Adipose tissue (tissue), 3 donors: Measurements from ENCODE around the gene EME1. TPM values are rescaled to one million over a fixed set of nuclear protein-coding genes. Genes with fewer than 3 reads are reported as not detected.
"Not testable (repeated sequence)": the region's sequence is repeated elsewhere in the genome, so short reads cannot be mapped to it uniquely, and the experiment has no call there.

ENCODE experiments used
- H3K27ac ChIP-seq: one replicate; pipeline ENCODE4 v1.5.1; 2013; ENCODE audit warnings: low read depth, low read length
- WGBS, 3 donors: extraction: QIAGEN DNeasy Blood & Tissue Kit; methylation state at CpG; one replicate each; pipeline ENCODE4 v1.1.7; 2013; 5-methylcytosine and 5-hydroxymethylcytosine counted together
- polyA plus RNA-seq, 3 donors: library from polyadenylated mRNA; stranded (reverse); fragments of 200-250 nt; gene quantifications; one replicate each; pipeline ENCODE4 v1.2.3, GENCODE V29; 2013
- donor health status: healthy with polysubstance abuse.
- donor health status: Bipolar disorder and iron deficiency.
- donor health status: healthy.

The EME1 gene
- polyA plus RNA-seq, 3 donors: 0.16 to 0.25 (median 0.22) TPM

DNA sequence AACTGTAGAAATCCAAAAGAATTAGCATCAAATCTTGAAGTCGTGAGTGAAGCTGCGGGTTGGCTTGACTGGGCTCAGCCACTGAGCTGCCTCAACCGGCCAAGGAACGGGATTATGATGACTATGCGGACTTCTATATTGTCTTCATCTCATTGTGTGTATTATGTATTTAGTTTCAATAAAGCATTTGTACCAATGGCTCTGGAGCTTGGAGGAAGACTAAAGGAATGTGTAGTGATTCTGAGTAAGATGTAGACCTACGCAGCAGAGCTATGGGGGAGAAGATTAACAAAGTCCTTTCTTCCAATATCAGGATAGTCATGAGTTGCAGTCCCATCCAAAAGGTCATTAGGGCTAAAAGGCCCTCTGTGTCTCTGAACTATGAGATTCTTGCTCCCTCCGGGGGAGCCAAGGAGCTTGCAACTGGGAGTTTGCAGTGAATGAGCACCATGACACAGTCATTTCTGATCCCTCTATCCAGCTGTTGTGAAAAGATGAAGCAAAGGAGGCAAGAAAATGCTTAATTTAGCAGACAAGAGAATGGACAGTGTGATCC, 8.3 kb downstream of the EME1 start:
- no peak overlapping the region for H3K27ac ChIP-seq
- 86 to 88% (median 88%) methylated on average over 7 of the region's 7 CpGs for WGBS, 3 donors

DNA sequence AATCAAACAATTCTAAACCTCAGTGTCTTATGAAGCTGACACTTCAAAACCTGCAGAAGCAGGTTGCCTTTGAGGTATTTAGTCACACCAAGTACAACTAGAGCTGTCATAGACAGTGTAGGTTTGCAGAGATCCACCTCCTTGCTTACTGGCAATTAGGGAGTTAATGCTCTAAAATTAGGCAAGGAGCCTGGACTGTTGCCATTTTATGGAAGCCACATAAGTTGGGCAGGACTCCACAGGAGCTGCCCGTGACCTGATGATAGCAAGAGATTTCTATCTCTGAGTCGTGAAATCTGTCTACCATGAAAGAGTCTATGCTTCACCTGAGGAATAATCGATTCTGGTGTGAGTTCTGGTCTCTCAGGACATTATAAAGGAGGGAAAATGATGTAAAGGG, 8.9 kb downstream of the EME1 start:
- 41 to 57% (median 45%) methylated on average over 3 of the region's 3 CpGs for WGBS, 3 donors
- H3K27ac ChIP-seq: no peak overlapping the region

DNA sequence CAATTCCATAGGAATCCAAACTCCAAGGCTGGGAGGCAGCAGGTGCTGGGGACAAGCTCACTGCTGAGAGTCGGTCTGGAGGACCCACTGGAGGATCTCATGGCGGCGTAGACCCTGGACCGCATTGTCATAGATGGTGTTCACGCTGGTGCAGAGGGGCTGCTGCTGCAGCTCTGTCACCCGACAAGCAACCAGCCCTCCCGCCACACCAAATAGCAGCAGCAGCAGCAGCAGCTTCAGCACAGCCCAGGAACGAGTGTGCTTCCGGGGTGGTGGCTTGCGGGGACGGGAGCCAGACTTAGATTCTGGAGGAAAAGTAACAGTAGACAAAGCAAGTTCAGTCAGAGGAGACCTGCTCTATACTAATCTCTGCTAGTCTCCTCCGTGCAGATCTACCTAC, 9.9 kb downstream of the EME1 start:
- WGBS, 3 donors: 87 to 94% (median 92%) methylated on average over 12 of the region's 12 CpGs
- no peak overlapping the region for H3K27ac ChIP-seq

- 61 to 71% (median 62%) methylated on average over 3 of the region's 3 CpGs for WGBS, 3 donors
- no peak overlapping the region for H3K27ac ChIP-seq
Observed at GRCh38 chr17:50386510-50386909, 13.5 kb downstream of the EME1 start.

DNA sequence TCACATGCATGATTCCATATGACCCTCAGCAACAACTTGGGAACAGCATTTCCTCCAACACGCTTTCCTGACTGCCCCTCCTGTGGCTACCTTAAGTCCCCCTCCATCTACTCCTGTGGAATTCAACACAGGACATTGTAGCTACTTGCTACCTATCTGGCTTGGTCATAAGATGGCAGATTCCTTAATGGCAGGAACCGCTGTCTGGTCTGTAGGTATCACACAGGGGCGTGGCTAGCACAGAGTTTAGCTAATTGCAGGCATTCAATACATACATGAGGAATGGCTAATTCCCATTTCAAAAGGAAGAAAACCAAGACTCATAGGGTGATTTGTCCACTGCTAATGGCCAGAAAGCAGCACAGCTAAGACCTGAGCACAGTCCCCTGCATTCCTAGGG, 15.7 kb downstream of the EME1 start:
- WGBS, 3 donors: 91 to 99% (median 96%) methylated on average over 3 of the region's 3 CpGs
- H3K27ac ChIP-seq: no peak overlapping the region

DNA sequence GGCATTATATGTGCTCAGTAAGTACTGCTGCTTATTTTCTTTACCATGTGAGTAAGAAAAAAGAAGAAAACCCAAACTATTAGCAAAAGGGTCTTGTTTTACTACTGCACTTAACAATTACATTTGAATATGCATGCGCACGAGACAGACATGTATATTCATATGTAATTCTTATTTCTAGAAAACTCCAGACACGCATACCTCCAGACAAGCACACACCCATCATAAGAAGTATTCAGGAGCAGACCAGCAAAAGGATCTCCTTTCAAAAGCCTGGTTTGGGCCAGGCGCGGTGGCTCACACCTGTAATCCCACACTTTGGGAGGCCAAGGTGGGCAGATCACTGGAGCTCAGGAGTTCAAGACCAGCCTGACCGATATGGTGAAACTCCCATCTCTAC, 16.5 kb downstream of the EME1 start:
- WGBS, 3 donors: 93 to 97% (median 95%) methylated on average over 6 of the region's 6 CpGs
- no peak overlapping the region for H3K27ac ChIP-seq

GRCh38 chr17:50392621-50393020, 19.6 kb downstream of the EME1 start:
- H3K27ac ChIP-seq: no peak overlapping the region
- 59 to 89% (median 83%) methylated on average over 6 of the region's 6 CpGs for WGBS, 3 donors

DNA sequence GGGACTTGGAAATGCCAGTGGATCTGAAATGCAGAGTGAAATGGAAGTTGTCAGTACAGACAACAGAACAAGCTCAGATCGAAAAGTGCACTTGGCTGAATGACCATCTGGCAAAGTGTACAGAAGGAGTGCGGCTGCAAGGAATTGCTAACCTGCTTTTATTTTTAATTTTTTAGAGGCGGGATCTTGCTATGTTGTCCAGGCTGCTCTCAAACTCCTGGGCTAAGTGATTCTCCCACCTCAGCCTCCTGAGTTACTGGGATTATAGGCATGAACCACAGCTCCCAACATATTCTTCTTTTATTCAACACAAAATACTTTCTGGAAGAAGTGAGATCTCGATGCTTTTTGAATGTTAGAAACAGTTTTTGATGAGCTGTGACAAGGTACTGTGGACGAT, 20.7 kb downstream of the EME1 start:
- 57 to 94% (median 90%) methylated on average over 5 of the region's 5 CpGs for WGBS, 3 donors
- no peak overlapping the region for H3K27ac ChIP-seq

DNA sequence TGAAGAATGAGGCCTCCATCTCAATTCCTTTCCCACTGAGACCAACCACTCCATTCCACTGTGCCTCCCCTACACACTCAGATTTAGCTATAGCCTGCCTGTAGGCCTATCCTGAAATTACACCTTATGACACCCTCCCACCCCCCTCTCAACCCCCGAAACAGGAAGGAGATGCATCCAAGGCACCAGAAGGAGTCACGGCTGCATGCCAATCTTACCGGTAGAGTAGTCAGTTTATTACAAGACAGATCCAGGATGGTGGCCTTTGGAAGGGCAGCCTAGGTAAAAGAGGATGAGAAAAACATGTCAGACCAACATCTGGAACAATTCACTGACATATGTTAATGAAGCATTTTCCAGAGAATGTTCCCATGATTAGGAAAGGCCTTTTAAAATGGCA, 21.7 kb downstream of the EME1 start:
- WGBS, 3 donors: 10 to 19% (median 12%) methylated on average over 3 of the region's 3 CpGs
- no peak overlapping the region for H3K27ac ChIP-seq

GRCh38 chr17:50396261-50397110, 23.5 kb downstream of the EME1 start:
- no peak overlapping the region for H3K27ac ChIP-seq
- WGBS, 3 donors: 4 to 5% (median 5%) methylated on average over 30 of the region's 30 CpGs

- WGBS, 3 donors: 1% methylated on average over 62 to 70 of the region's 70 CpGs
- H3K27ac ChIP-seq: no peak within 1 kb of the TSS
Observed at GRCh38 chr17:50397111-50397918, 24.3 kb downstream of the EME1 start, which contains the start of gene LRRC59. TSS of gene LRRC59 (minus strand) at chr17:50397523. CDS start at chr17:50397317, 206 bp downstream.

GRCh38 chr17:50397919-50398285, 24.9 kb downstream of the EME1 start:
- WGBS, 3 donors: 53 to 64% (median 59%) methylated on average over 9 of the region's 9 CpGs

DNA sequence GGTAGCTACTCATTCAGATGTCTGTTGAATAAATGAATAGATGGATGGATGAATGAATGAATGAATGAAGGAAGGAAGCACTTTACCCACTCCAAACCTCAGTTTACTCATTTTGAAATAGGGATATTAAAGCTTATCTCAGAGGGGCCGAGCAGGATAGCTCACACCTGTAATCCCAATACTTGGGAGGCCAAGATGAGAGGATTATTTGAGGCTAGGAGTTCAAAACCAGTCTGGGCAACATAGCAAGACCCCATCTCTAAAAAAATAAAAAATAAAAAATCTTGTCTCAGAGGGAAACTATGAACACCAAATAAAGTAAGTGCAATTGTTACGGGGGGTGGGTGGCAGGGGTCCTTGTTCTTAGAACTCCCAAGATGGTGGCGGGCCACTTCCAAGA, 25.6 kb downstream of the EME1 start:
- 95 to 100% (median 95%) methylated on average over 3 of the region's 3 CpGs for WGBS, 3 donors
- H3K27ac ChIP-seq: not testable (repeated sequence)

More at GRCh38 chr17:50397919-50398285, 24.9 kb downstream of the EME1 start:
- no peak overlapping the region for H3K27ac ChIP-seq

- 93 to 98% (median 95%) methylated on average over 8 of the region's 8 CpGs for WGBS, 3 donors
- not testable (repeated sequence) for H3K27ac ChIP-seq
Observed at GRCh38 chr17:50399591-50399990, 26.6 kb downstream of the EME1 start.

- not testable (repeated sequence) for H3K27ac ChIP-seq
- 87 to 91% (median 90%) methylated on average over 4 of the region's 4 CpGs for WGBS, 3 donors
Observed at GRCh38 chr17:50405351-50405750, 32.3 kb downstream of the EME1 start.

DNA sequence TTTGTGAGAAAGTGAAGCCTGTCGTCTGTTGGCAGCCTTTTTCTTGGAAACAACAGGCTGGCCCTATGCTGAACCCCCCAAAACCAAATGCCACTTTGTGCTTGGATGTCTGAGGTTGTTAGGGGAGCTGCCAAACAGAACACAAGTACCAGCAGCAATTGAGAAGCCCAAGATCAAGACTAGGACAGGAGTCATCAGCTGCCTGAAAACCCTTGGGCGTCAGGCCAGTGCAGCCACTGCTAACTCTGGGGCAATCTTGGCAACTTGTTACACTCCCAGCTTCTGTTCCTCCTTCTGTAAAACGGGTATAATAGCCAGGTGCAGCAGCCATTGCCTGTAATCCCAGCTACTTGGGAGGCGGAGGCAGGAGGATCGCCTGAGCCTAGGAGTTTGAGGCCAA, 33.5 kb downstream of the EME1 start:
- H3K27ac ChIP-seq: no peak overlapping the region
- WGBS, 3 donors: 72 to 86% (median 80%) methylated on average over 5 of the region's 5 CpGs

DNA sequence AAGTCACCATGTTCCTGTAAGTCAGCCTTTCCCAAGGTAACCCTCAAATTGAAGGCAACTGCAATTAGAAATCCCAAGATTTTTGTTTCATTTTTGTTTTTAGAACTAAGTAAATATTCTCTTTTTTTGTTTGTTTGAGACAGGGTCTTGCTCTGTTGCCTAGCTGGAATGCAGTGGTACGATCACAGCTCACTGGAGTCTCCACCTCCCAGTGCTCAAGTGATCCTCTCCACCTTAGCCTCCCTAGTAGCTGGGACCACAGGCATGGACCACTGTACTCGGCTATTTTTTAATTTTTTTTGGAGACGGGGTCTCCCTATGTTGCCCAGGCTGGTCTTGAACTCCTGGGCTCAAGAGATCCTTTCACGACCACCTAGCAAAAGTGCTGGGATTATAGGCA, 34.9 kb downstream of the EME1 start:
- H3K27ac ChIP-seq: no peak overlapping the region
- 66 to 78% (median 68%) methylated on average over 4 of the region's 4 CpGs for WGBS, 3 donors

- 82 to 88% (median 88%) methylated on average over 4 of the region's 4 CpGs for WGBS, 3 donors
- H3K27ac ChIP-seq: no peak overlapping the region
Observed at GRCh38 chr17:50412188-50412732, 39.2 kb downstream of the EME1 start.

DNA sequence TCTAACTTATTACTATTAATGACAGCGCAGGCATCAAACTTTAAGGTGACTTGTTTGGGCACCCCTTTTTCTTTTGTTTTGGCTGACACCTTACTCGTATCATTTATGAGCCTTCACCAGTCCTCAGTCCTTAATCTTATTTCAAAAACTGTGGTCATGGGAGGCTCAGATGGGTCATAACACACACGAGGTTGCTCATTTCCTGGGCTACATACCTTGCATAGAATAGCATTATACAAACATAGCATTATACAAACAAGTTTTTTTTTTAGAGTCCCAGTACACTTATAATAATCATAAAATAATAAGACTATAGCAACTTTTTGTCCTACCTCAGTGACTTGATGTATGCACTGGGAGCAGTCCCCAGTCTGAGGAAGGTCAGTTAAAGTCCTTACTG, 41.8 kb downstream of the EME1 start:
- H3K27ac ChIP-seq: no peak overlapping the region
- WGBS, 3 donors: 78 to 83% (median 81%) methylated on average over 3 of the region's 3 CpGs
